Activated naive CD4-positive, alpha-beta T cell treated with anti-CD3 and anti-CD28 coated beads, Interleukin-2, amount 50 U/mL, for 24 hours (primary cell): ENCODE data around the gene DAB1.

ENCODE experiments used
- H3K27ac Mint-ChIP-seq: one replicate; pipeline ENCODE4 v1.8.0; 2021; ENCODE audit warnings: mild to moderate bottlenecking, mixed read lengths
- H3K27me3 Mint-ChIP-seq: one replicate; pipeline ENCODE4 v1.8.0; 2021; ENCODE audit warnings: mixed read lengths
- H3K36me3 Mint-ChIP-seq: one replicate; pipeline ENCODE4 v1.8.0; 2021; ENCODE audit warnings: mixed read lengths
- H3K4me1 Mint-ChIP-seq: one replicate; pipeline ENCODE4 v1.8.0; 2021; ENCODE audit warnings: mixed read lengths
- H3K4me3 Mint-ChIP-seq: one replicate; pipeline ENCODE4 v1.8.0; 2021; ENCODE audit warnings: mild to moderate bottlenecking, mixed read lengths
- H3K9me3 Mint-ChIP-seq: one replicate; pipeline ENCODE4 v1.8.0; 2021; ENCODE audit warnings: mixed read lengths

Gene DAB1

DNA sequence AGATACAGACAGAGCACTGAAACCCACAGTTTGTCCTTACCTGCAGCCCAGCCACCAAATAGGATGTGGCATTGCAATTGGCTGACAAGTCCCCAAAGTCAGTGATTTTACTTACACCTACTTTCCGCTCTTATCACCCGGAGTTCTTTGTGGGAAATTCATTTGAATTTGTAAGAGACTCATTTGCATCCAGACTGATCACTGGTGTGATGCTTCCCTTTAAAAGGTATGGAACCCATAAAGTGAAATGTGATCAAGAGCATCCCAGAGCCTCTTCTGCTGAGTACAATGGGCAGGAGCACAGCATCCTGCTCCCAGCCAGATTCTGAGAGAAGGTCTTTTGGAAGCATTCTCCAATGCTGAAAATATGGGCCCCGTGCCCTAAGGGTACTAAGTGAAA is 161.4 kb downstream of the DAB1 start:
- no peak overlapping the region for H3K4me3 Mint-ChIP-seq
- H3K27ac Mint-ChIP-seq: no peak overlapping the region
- no peaks in the 10 kb centered on the region for H3K4me1 Mint-ChIP-seq
- H3K36me3 Mint-ChIP-seq: no peaks in the 10 kb centered on the region
- H3K27me3 Mint-ChIP-seq: peaks cover 2% of the 10 kb centered on the region
- H3K9me3 Mint-ChIP-seq: no peaks in the 10 kb centered on the region

DNA sequence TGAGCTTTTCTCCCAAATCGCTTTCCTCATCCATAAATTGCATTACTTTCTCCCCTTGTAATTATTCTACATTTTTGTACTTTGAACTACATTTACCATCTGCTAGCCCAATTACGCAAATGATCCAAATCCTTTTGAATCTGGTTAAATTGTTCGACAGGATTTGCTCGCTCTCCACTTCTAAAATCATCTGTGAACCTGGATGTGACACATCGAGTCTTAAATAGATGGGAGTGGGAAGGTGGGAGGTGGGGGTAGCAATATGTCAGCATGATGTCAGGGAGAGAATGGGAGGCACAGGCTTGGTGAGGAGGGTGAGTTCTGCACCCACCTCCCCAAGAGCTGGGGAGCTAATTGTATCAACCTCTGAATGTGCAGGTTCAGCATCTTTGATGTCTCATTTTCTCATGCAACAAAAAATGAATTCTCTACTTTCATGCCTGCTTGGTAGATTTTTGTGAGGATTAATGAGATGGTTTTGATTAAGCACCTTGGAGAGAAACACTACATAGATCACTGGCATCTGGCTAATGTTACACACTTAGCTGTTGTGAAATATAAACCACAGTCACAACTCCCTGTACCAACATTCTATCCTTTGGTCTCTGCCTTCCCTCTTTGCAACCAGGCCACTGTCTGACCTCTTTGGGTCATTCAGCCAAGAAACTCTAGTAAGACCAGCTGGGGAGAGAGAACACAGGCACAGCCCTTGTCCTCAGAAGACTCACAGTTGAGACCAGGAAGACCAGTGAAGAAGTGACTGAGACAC is 165.1 kb downstream of the DAB1 start:
- Mint-ChIP-seq H3K4me3 (no peak overlapping the region), H3K9me3 (no peaks in the 10 kb centered on the region), H3K36me3 (no peaks in the 10 kb centered on the region), H3K27ac (no peak overlapping the region), H3K27me3 (no peaks in the 10 kb centered on the region), H3K4me1 (no peaks in the 10 kb centered on the region)

DNA sequence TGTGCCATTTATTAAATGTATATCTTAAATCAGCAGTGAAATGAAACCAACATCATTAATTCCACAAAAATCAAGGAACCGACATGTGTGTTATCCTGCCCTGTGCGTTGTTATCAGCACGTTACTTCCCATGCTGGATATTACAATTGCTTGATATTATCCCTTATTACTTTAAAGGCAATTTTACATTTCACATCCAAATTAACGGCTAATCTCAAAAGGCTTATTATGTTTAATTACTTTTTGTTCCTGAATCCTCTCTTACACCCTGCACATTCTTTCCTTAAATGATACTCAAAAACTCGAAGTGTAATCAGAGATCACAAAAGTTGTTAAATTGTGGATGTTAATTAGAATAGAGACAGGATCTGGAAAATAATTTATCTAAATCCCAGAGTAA is 167.9 kb downstream of the DAB1 start:
- no peaks in the 10 kb centered on the region for H3K27me3 Mint-ChIP-seq

DNA sequence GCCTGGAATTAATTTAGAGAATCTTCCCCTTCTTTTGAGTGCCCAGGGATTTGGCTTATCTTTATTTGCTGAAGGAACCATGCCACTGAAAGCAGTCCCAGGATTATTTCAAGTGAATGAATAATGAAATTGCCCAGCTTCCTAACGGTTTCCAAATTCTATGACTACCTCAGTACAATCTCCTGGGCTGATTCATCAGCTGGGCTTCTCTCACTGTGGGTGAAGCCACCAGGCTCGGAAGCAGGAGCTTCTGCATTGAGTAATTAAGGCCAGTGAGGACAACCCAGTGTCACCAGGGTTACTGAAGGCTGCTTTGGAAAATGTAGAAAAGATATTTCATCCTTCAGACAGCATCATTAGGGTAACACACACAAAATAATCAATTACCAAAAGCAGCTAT is 169.8 kb downstream of the DAB1 start:
- no peak overlapping the region for H3K4me3 Mint-ChIP-seq
- no peak overlapping the region for H3K27ac Mint-ChIP-seq
- no peaks in the 10 kb centered on the region for H3K4me1 Mint-ChIP-seq
- H3K36me3 Mint-ChIP-seq: no peaks in the 10 kb centered on the region
- no peaks in the 10 kb centered on the region for H3K27me3 Mint-ChIP-seq
- H3K9me3 Mint-ChIP-seq: no peaks in the 10 kb centered on the region

More for the DNA sequence above, 167.9 kb downstream of the DAB1 start:
- Mint-ChIP-seq H3K4me1 (no peaks in the 10 kb centered on the region), H3K36me3 (no peaks in the 10 kb centered on the region), H3K9me3 (no peaks in the 10 kb centered on the region), H3K4me3 (no peak overlapping the region), H3K27ac (no peak overlapping the region)

DNA sequence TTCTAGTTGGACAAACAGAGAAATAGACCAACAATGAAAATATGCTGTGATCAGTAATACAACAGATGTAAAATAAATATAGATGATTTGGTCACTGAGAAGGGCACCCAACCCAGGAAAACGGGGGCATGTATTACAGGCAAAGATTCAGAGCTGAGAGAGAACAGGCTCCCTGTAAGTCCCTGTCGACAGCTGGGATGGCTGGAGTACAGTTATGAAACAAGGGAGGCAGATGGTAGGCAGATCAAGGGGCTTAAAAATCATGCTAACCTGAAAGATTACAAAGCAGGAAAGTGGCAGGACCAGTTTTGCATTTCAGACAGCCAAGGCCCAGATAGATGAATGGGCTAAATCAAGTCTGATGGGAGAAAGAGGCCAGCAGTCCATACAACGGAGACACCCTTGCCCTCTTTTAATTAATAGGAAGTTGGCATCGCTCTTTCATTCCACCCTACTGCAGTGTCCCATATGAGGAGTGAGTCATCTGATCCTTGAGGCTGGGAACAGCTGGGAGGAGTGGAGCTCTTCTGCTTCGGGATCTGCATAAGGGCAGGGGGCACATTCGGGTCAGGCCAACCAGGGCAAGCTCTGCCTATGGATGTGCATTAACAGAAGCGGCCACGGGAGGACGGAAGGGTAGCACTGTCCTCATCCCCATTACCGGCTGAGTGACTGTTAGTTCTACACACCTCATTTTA is 171.1 kb downstream of the DAB1 start:
- H3K4me1 Mint-ChIP-seq: no peaks in the 10 kb centered on the region
- no peak overlapping the region for H3K4me3 Mint-ChIP-seq
- H3K9me3 Mint-ChIP-seq: no peaks in the 10 kb centered on the region
- H3K27ac Mint-ChIP-seq: no peak overlapping the region
- H3K27me3 Mint-ChIP-seq: no peaks in the 10 kb centered on the region
- no peaks in the 10 kb centered on the region for H3K36me3 Mint-ChIP-seq

DNA sequence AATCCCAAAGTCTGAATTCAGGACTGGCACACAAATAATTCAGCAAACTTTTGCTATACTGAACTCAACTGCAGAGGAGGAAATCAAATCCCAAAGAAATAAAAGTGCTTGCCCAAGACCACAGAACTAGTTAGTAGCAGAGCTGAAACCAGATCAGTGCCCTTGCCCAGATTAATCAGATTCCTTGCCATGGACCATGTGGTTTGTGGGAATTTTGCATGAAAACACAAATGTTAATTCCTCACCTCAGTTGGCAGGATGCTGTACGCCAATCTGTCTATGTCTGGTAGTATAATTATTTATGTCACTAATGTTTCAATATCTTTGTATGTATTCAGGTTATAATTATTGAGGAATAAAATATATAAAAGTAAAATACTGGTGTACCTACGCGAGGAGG is 173.8 kb downstream of the DAB1 start:
- peaks cover 3% of the 10 kb centered on the region for H3K36me3 Mint-ChIP-seq
- no peaks in the 10 kb centered on the region for H3K27me3 Mint-ChIP-seq
- H3K27ac Mint-ChIP-seq: no peak overlapping the region
- H3K9me3 Mint-ChIP-seq: peaks cover 5% of the 10 kb centered on the region
- H3K4me3 Mint-ChIP-seq: no peak overlapping the region
- no peaks in the 10 kb centered on the region for H3K4me1 Mint-ChIP-seq

DNA sequence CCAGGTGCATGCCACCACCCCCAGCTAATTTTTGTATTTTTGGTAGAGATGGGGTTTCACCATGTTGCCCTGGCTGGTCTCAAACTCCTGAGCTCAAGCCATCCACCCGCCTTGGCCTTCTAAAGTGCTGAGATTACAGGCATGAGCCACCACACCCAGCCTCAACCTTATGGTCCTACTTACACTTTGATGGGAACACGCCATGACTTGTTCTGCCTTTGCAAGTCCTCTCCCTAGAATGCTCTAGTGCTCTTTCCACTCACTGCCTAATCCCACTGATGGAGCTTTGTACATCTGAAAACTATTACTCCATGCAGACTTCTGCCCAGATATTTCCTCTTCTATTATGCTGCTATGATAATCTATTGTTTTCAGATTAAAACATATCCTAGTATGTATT is 174.3 kb downstream of the DAB1 start:
- Mint-ChIP-seq H3K27me3 (no peaks in the 10 kb centered on the region), H3K9me3 (peaks cover 5% of the 10 kb centered on the region), H3K36me3 (peaks cover 3% of the 10 kb centered on the region), H3K4me1 (no peaks in the 10 kb centered on the region), H3K27ac (no peak overlapping the region), H3K4me3 (no peak overlapping the region)

DNA sequence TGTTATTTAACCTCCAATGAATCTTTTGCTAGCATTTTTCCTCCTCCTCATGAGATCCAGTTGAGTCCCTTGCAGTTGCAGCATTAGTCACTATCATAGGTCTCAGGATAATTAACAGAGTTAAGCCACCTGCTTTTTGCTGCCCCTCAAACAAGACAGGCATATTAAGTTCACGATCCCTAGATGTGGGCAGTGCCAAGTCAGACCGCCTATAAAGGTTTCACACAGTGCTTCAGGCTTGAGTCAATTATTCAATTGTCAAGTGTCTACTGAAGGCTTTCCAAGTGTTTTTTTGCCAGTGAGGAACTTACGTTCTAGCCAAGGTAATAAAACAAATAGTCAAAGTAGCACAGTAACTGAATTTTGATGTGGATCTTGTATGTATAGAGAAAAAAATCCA is 175.0 kb downstream of the DAB1 start:
- Mint-ChIP-seq H3K4me3 (no peak overlapping the region), H3K27ac (no peak overlapping the region), H3K27me3 (peaks cover 3% of the 10 kb centered on the region), H3K36me3 (peaks cover 3% of the 10 kb centered on the region), H3K4me1 (no peaks in the 10 kb centered on the region), H3K9me3 (peaks cover 9% of the 10 kb centered on the region)

DNA sequence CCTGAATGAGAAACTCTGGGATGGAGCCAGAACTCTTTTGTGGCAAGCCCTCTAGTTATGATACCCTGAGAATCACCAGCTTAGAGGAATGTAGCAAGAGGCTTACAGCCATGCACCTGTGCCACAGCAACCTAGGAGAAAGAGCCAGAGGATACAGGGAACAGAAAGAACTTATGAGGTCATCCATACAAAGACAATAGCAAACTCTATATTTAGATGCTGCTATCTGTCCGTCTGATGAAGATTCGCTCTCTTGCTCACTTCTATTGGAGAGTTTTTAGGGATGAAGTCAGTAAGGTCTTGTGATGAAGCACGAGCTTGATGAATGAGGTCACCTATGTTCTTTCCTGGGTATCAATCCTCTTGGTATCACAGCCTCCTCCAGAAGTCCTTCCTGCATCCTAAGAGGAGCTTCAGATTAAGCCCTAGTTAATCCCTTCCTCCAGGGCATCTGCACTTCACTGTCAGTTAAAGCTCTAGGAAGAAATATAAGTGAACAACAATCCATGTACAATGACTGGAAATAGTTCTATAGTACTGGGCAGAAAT is 185.6 kb downstream of the DAB1 start:
- Mint-ChIP-seq H3K36me3 (no peaks in the 10 kb centered on the region), H3K9me3 (no peaks in the 10 kb centered on the region), H3K4me1 (no peaks in the 10 kb centered on the region), H3K4me3 (no peak overlapping the region), H3K27ac (no peak overlapping the region), H3K27me3 (peaks cover 2% of the 10 kb centered on the region)

DNA sequence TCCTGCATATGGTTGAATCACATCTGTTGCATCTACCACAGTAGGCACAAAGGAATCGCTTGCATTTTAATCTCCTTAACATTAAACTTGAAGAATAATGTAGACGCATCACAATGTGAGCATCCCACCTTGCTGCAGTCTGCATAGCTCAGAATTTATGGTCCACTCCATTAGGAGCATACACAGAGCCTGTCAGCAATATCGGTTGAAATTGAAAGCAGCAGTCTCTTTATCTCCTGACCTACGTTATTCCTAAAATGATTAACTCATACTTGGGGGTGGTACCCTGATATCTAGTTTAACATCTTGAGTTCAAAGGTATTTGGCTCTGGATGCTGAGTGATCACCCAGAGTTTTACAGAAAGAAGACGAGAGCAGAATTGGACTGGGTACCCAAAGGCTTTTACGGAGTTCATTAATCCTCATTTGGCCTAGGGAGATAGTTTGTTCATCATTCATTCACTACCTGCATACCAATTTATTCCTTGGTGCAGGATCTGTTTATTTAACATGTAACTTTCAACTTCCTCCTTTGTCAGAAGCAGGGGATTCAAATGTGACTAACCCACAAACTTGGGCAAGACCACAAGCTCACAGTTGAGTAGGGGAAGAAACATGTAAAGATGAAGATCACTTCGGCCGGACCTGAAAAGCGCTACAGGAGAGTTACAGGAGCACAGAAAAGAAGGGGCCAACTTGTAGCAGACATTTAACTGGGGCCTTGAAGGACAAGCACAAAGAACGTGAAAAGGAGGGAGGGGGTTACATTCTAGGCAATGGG is 187.9 kb downstream of the DAB1 start:
- H3K27ac Mint-ChIP-seq: no peak overlapping the region
- H3K36me3 Mint-ChIP-seq: no peaks in the 10 kb centered on the region
- H3K4me3 Mint-ChIP-seq: no peak overlapping the region
- H3K27me3 Mint-ChIP-seq: peaks cover 2% of the 10 kb centered on the region
- no peaks in the 10 kb centered on the region for H3K9me3 Mint-ChIP-seq
- H3K4me1 Mint-ChIP-seq: no peaks in the 10 kb centered on the region

DNA sequence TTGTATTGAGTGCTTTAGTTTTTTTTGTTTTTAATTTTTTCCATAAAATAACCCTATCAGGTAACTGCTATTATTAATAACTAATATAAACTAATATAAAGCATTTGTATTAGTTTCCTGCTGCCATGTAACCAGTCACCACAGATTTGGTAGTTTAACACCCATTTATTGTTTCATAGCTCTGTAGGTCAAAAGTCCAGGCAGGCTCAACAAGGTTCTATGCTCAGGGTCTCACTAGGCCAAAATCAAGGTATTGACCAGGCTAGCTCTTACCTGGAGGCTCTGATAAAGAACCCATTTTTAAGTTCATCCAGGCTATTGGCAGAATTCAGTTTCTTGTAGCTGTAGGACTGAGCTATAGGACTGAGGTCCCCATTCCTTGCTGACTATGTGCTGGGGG is 189.4 kb downstream of the DAB1 start:
- no peaks in the 10 kb centered on the region for H3K36me3 Mint-ChIP-seq

DNA sequence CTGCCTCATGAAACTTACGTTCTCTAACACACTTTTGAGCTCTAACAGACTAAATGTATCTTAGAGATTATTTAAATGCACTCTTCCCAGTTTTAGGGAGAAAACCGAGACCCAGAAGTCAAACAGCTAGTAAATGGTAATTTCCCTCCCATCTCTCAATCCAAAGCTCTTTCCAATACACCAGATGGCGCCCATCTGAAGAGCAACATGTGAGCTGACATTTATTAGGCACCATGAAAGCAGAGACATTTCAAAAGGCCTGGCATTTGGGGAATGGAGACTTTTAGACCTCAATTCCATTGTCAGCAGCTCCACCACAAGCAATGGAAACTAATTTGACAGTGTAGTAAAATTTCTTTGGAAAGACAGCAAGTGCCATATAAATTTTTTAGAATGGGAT is 191.4 kb downstream of the DAB1 start:
- Mint-ChIP-seq H3K4me3 (no peak overlapping the region), H3K27ac (no peak overlapping the region), H3K27me3 (peaks cover 2% of the 10 kb centered on the region), H3K9me3 (no peaks in the 10 kb centered on the region), H3K4me1 (no peaks in the 10 kb centered on the region), H3K36me3 (no peaks in the 10 kb centered on the region)

More for the DNA sequence above, 189.4 kb downstream of the DAB1 start:
- peaks cover 2% of the 10 kb centered on the region for H3K27me3 Mint-ChIP-seq
- H3K9me3 Mint-ChIP-seq: no peaks in the 10 kb centered on the region
- no peak overlapping the region for H3K4me3 Mint-ChIP-seq
- no peak overlapping the region for H3K27ac Mint-ChIP-seq
- H3K4me1 Mint-ChIP-seq: no peaks in the 10 kb centered on the region

DNA sequence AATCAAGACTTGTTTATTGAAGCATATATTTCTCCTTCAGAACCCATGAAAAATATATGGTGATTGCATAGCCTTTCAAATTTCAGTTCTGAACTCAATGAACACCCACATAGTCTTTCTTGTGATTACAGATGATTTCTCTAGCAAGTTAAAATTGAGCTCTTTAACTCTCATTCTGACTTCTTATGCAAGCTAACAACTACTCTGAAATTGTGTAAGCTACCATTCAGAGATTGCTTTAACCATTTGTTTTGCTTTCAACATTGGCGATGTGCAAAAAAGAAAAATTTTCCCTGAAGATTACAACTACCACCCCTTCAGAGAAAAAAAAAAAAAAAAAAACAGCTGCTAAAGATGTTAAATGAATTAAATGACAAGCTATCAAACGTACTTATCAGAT is 193.9 kb downstream of the DAB1 start:
- H3K4me1 Mint-ChIP-seq: no peaks in the 10 kb centered on the region
- H3K27me3 Mint-ChIP-seq: no peaks in the 10 kb centered on the region
- no peak overlapping the region for H3K27ac Mint-ChIP-seq
- H3K4me3 Mint-ChIP-seq: no peak overlapping the region
- no peaks in the 10 kb centered on the region for H3K9me3 Mint-ChIP-seq
- H3K36me3 Mint-ChIP-seq: no peaks in the 10 kb centered on the region

DNA sequence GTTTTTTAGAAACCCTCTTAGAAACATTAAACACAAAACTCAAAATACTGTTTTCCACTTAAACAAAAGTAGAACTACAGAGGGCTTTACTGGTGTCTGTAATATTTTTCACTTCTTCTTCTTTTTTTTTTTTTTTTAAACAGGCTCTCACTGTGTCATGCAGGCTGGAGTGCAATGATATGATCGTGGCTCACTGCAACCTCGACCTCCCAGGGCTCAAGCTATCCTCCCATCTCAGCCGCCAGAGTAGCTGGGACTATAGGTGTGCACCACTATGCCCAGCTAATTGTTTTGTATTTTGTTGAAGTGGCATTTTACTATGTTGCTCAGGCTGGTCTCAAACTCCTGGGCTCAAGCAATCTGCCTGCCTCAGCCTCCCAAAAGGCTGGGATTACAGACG is 194.8 kb downstream of the DAB1 start:
- Mint-ChIP-seq H3K9me3 (no peaks in the 10 kb centered on the region), H3K4me3 (no peak overlapping the region), H3K27ac (no peak overlapping the region), H3K4me1 (no peaks in the 10 kb centered on the region), H3K36me3 (no peaks in the 10 kb centered on the region), H3K27me3 (no peaks in the 10 kb centered on the region)

DNA sequence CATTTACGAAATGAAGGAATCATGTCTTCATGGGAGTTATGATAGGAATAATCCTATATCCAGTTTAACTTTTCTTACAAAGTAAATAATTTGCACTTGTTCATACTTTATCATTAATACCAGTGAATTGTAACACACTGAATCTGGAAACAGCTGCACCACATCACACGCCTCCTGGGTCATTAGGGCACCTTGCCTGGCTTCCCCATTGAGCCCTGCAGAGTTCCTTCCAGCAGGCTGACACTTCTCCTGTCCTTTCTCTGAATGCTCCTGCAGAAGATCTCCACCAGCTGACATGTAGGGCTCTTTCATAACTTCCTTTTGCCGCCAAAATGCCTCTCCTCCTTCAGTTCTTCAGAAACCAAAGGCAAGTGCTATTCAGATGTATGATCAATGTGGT is 201.1 kb downstream of the DAB1 start:
- no peaks in the 10 kb centered on the region for H3K4me1 Mint-ChIP-seq
- no peak overlapping the region for H3K27ac Mint-ChIP-seq

DNA sequence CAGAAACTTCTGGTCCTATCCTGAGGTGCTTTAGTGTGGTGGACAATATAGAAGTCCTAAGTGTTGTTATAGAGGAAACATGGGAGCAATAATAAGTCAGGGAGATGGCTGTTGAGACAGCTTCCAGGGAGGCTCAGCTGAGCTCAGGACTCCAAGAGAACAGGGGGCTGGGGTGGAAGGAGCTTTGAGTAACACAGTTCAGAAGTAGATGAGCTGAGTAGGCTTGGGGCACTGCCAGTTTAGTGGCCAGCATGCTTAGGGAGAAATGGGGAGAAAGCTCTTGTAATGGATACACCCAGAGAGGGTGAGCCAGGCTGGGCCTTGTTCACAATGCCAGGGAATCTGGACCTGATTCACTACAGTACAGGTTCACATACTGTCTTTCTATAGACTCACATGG is 201.6 kb downstream of the DAB1 start:
- H3K27ac Mint-ChIP-seq: no peak overlapping the region
- no peaks in the 10 kb centered on the region for H3K9me3 Mint-ChIP-seq
- no peaks in the 10 kb centered on the region for H3K36me3 Mint-ChIP-seq
- no peaks in the 10 kb centered on the region for H3K27me3 Mint-ChIP-seq
- no peaks in the 10 kb centered on the region for H3K4me1 Mint-ChIP-seq
- H3K4me3 Mint-ChIP-seq: no peak overlapping the region

More for the DNA sequence above, 201.1 kb downstream of the DAB1 start:
- Mint-ChIP-seq H3K9me3 (no peaks in the 10 kb centered on the region), H3K36me3 (no peaks in the 10 kb centered on the region), H3K4me3 (no peak overlapping the region), H3K27me3 (no peaks in the 10 kb centered on the region)
